NB4 (cell line): Measurements from ENCODE around the gene ADD1.

Source experiments
- MYC ChIP-seq: IDR thresholded peaks from 2 replicates; pipeline ENCODE4 v1.6.1; 2011; ENCODE audit warnings: low read depth, low read length
- POLR2A ChIP-seq: IDR thresholded peaks from 2 replicates; pipeline ENCODE4 v1.6.1; 2011; ENCODE audit warnings: mild to moderate bottlenecking; ENCODE audit not compliant: insufficient read length; ENCODE audit errors: extremely low read depth
- TF ChIP-seq, protein P1 (sequence below): IDR thresholded peaks from one replicate; pipeline ENCODE4 v1.5.1; 2012; ENCODE audit warnings: low read depth, low read length

GRCh38 chr4:2909583-2909982 is 65.9 kb downstream of the ADD1 start:
- TF ChIP-seq POLR2A (no peak), MYC (no peak)
- TF ChIP-seq, protein P1, sequence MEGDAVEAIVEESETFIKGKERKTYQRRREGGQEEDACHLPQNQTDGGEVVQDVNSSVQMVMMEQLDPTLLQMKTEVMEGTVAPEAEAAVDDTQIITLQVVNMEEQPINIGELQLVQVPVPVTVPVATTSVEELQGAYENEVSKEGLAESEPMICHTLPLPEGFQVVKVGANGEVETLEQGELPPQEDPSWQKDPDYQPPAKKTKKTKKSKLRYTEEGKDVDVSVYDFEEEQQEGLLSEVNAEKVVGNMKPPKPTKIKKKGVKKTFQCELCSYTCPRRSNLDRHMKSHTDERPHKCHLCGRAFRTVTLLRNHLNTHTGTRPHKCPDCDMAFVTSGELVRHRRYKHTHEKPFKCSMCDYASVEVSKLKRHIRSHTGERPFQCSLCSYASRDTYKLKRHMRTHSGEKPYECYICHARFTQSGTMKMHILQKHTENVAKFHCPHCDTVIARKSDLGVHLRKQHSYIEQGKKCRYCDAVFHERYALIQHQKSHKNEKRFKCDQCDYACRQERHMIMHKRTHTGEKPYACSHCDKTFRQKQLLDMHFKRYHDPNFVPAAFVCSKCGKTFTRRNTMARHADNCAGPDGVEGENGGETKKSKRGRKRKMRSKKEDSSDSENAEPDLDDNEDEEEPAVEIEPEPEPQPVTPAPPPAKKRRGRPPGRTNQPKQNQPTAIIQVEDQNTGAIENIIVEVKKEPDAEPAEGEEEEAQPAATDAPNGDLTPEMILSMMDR = no peak
